Neural progenitor cell (in vitro differentiated cells): ENCODE measurements around the gene KCNC2. TPM values are rescaled to one million over a fixed set of nuclear protein-coding genes. Genes with fewer than 3 reads are reported as not detected.

ENCODE experiments used
- DNase-seq: peaks from one replicate; pipeline ENCODE4 v3.0.0-alpha.2; 2016; ENCODE audit warnings: low spot score
- H2AFZ ChIP-seq: fragments of 200-600 bp; sonication (generic); replicated peaks from 2 replicates; pipeline ENCODE4 v1.6.1; 2016; ENCODE audit warnings: antibody characterized with exemption
- H3F3A ChIP-seq: fragments of 200-600 bp; sonication (generic); 2 replicates; pipeline ENCODE4 v1.6.1; 2016; ENCODE audit warnings: antibody characterized with exemption, low read depth
- H3K27ac ChIP-seq: fragments of 200-600 bp; sonication (generic); 2 replicates; pipeline ENCODE4 v1.5.1; 2016; ENCODE audit warnings: mild to moderate bottlenecking
- H3K27me3 ChIP-seq: fragments of 200-600 bp; sonication (generic); 2 replicates; pipeline ENCODE4 v1.6.1; 2016; ENCODE audit warnings: mild to moderate bottlenecking, moderate library complexity
- H3K36me3 ChIP-seq: fragments of 200-600 bp; sonication (generic); 2 replicates; pipeline ENCODE4 v1.5.1; 2016
- H3K4me1 ChIP-seq: fragments of 200-600 bp; sonication (generic); 2 replicates; pipeline ENCODE4 v1.6.1; 2016; ENCODE audit warnings: mixed run types
- H3K4me2 ChIP-seq: fragments of 200-600 bp; sonication (generic); 2 replicates; pipeline ENCODE4 v1.6.1; 2016
- H3K4me3 ChIP-seq: fragments of 200-600 bp; sonication (generic); 2 replicates; pipeline ENCODE4 v1.5.1; 2016
- H3K79me2 ChIP-seq: fragments of 200-600 bp; sonication (generic); 2 replicates; pipeline ENCODE4 v1.6.1; 2016; ENCODE audit warnings: low read depth
- H3K9ac ChIP-seq: fragments of 200-600 bp; sonication (generic); 2 replicates; pipeline ENCODE4 v1.6.1; 2016
- H3K9me3 ChIP-seq: fragments of 200-600 bp; sonication (generic); 2 replicates; pipeline ENCODE4 v1.5.1; 2016; ENCODE audit warnings: low read depth
- H4K20me1 ChIP-seq: fragments of 200-600 bp; sonication (generic); 2 replicates; pipeline ENCODE4 v1.6.1; 2016; ENCODE audit warnings: low read depth
- H3K27ac Mint-ChIP-seq: 3 replicates; pipeline ENCODE4 v1.8.0; 2021; ENCODE audit warnings: mixed read lengths
- H3K27me3 Mint-ChIP-seq: 2 replicates; pipeline ENCODE4 v1.8.0; 2022; ENCODE audit warnings: low read depth, mild to moderate bottlenecking, inconsistent platforms, moderate library complexity, mixed read lengths; ENCODE audit not compliant: insufficient read depth
- H3K36me3 Mint-ChIP-seq: 3 replicates; pipeline ENCODE4 v1.8.0; 2021; ENCODE audit warnings: mixed read lengths
- H3K4me1 Mint-ChIP-seq: 3 replicates; pipeline ENCODE4 v1.8.0; 2021; ENCODE audit warnings: mixed read lengths
- H3K4me3 Mint-ChIP-seq: 3 replicates; pipeline ENCODE4 v1.8.0; 2021; ENCODE audit warnings: mild to moderate bottlenecking, moderate library complexity, mixed read lengths
- H3K9me3 Mint-ChIP-seq: 3 replicates; pipeline ENCODE4 v1.8.0; 2020; ENCODE audit warnings: mixed read lengths
- EZH2 ChIP-seq: fragments of 200-600 bp; sonication (generic); IDR thresholded peaks from 2 replicates; pipeline ENCODE4 v1.6.1; 2017; ENCODE audit warnings: antibody characterized with exemption, mild to moderate bottlenecking, moderate library complexity
- EZH2phosphoT487 ChIP-seq: fragments of 200-600 bp; sonication (generic); IDR thresholded peaks from 2 replicates; pipeline ENCODE4 v1.6.1; 2017; ENCODE audit warnings: antibody characterized with exemption
- total RNA-seq: library from RNA; depleted of rRNA; stranded (reverse); fragments of >200 nt; gene quantifications from 2 replicates; pipeline ENCODE4 v1.2.3, GENCODE V29; 2015; ENCODE audit warnings: low replicate concordance
- TF ChIP-seq, protein P1 (sequence below): fragments of 200-600 bp; sonication (generic); IDR thresholded peaks from 2 replicates; pipeline ENCODE4 v1.5.1; 2017; ENCODE audit warnings: antibody characterized with exemption, mild to moderate bottlenecking

KCNC2 gene
- total RNA-seq, 1 donor from 2014 or later = not detected

DNA sequence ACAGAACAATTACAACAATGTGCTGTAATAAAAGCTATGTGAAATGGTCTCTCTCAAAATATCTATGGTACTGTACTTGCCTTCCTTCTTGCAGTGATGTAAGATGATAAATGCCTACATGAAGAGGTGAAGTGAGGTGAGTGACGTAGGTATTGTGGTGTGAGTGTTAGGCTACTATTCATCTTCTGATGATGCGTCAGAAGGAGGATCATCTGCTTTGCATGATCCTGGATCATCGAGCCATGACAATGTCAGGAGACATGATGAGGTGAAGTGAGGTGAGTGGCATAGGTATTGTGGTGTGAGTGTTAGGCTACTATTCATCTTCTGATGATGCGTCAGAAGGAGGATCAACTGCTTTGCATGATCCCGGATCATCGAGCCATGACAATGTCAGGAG, 105.8 kb downstream of the KCNC2 start:
- H3F3A ChIP-seq = no peaks in the 10 kb centered on the region
- H4K20me1 ChIP-seq = no peaks in the 10 kb centered on the region
- H3K4me3 ChIP-seq = no peak overlapping the region
- DNase-seq = no peak
- H3K27me3 Mint-ChIP-seq = no peaks in the 10 kb centered on the region
- H3K27me3 ChIP-seq = no peaks in the 10 kb centered on the region
- no peaks in the 10 kb centered on the region for H3K4me1 ChIP-seq
- H3K27ac ChIP-seq = no peak overlapping the region
- no peak overlapping the region for H2AFZ ChIP-seq
- no peaks in the 10 kb centered on the region for H3K36me3 ChIP-seq
- TF ChIP-seq EZH2phosphoT487 (no peak), EZH2 (no peak)
- TF ChIP-seq, protein P1, sequence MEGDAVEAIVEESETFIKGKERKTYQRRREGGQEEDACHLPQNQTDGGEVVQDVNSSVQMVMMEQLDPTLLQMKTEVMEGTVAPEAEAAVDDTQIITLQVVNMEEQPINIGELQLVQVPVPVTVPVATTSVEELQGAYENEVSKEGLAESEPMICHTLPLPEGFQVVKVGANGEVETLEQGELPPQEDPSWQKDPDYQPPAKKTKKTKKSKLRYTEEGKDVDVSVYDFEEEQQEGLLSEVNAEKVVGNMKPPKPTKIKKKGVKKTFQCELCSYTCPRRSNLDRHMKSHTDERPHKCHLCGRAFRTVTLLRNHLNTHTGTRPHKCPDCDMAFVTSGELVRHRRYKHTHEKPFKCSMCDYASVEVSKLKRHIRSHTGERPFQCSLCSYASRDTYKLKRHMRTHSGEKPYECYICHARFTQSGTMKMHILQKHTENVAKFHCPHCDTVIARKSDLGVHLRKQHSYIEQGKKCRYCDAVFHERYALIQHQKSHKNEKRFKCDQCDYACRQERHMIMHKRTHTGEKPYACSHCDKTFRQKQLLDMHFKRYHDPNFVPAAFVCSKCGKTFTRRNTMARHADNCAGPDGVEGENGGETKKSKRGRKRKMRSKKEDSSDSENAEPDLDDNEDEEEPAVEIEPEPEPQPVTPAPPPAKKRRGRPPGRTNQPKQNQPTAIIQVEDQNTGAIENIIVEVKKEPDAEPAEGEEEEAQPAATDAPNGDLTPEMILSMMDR = no peak
- H3K9ac ChIP-seq = no peak overlapping the region
- H3K36me3 Mint-ChIP-seq = no peaks in the 10 kb centered on the region
- H3K9me3 ChIP-seq = no peaks in the 10 kb centered on the region
- H3K4me3 Mint-ChIP-seq = no peak overlapping the region
- no peak overlapping the region for H3K27ac Mint-ChIP-seq
- no peaks in the 10 kb centered on the region for H3K9me3 Mint-ChIP-seq
- H3K4me1 Mint-ChIP-seq = no peaks in the 10 kb centered on the region
- no peaks in the 10 kb centered on the region for H3K79me2 ChIP-seq
- no peak overlapping the region for H3K4me2 ChIP-seq

DNA sequence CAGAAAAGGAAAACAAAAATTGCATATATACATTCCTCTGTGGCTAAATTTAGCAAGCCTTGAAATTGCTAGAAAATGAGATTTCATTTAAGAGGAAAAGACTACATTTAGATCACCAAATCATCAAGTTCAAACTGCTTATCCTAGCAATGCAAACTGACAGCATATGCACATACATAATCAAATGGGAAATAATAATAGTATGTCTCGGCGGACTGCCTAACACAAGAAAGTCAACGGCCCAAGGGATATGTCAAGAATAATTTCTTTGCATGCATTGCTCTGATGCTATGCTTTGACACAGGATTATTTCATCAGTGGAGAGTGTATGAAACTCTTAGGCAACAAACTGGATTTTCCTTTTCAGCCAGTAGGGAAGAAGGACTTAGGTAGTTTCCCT, 107.9 kb downstream of the KCNC2 start:
- H3F3A ChIP-seq = no peaks in the 10 kb centered on the region
- H2AFZ ChIP-seq = no peak overlapping the region
- Mint-ChIP-seq H3K27ac (no peak overlapping the region), H3K4me1 (no peaks in the 10 kb centered on the region), H3K9me3 (no peaks in the 10 kb centered on the region), H3K36me3 (no peaks in the 10 kb centered on the region), H3K4me3 (no peak overlapping the region), H3K27me3 (no peaks in the 10 kb centered on the region)
- H3K4me2 ChIP-seq = no peak overlapping the region
- DNase-seq = no peak
- no peak overlapping the region for H3K27ac ChIP-seq
- no peaks in the 10 kb centered on the region for H3K27me3 ChIP-seq
- no peaks in the 10 kb centered on the region for H3K79me2 ChIP-seq
- H4K20me1 ChIP-seq = no peaks in the 10 kb centered on the region
- no peaks in the 10 kb centered on the region for H3K4me1 ChIP-seq
- TF ChIP-seq, protein P1 = no peak
- no peak for TF ChIP-seq EZH2phosphoT487
- no peak for TF ChIP-seq EZH2
- no peak overlapping the region for H3K4me3 ChIP-seq
- no peaks in the 10 kb centered on the region for H3K36me3 ChIP-seq
- H3K9ac ChIP-seq = no peak overlapping the region
- no peaks in the 10 kb centered on the region for H3K9me3 ChIP-seq

DNA sequence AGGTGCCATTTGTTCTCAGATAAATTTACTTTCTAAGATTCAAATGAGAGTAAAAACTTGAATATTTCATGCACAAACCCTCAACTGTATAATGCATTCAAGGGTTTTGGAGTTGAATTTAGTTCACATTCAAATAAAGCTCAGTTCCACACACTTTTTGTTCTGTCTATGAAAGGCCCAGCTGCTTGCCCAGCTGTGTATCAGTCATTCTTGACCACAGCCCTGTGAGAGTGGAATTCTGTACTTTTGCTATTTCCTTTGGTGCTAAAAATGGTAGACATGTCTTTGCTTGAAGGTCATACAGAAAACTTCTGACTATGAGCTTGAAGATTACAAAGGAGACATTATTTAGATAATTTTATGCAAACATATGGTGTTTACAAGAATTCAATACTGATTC, 110.4 kb downstream of the KCNC2 start:
- no peaks in the 10 kb centered on the region for H4K20me1 ChIP-seq
- no peaks in the 10 kb centered on the region for H3K36me3 ChIP-seq
- Mint-ChIP-seq H3K4me1 (no peaks in the 10 kb centered on the region), H3K9me3 (no peaks in the 10 kb centered on the region), H3K27ac (no peak overlapping the region), H3K4me3 (no peak overlapping the region), H3K27me3 (no peaks in the 10 kb centered on the region), H3K36me3 (no peaks in the 10 kb centered on the region)
- TF ChIP-seq, protein P1 = no peak
- TF ChIP-seq EZH2 (no peak), EZH2phosphoT487 (no peak)
- no peaks in the 10 kb centered on the region for H3K27me3 ChIP-seq
- H3K4me2 ChIP-seq = no peak overlapping the region
- no peaks in the 10 kb centered on the region for H3K79me2 ChIP-seq
- H3K4me1 ChIP-seq = no peaks in the 10 kb centered on the region
- no peak overlapping the region for H2AFZ ChIP-seq
- H3K9ac ChIP-seq = no peak overlapping the region
- H3K9me3 ChIP-seq = no peaks in the 10 kb centered on the region
- no peak for DNase-seq
- H3K27ac ChIP-seq = no peak overlapping the region
- no peak overlapping the region for H3K4me3 ChIP-seq
- H3F3A ChIP-seq = no peaks in the 10 kb centered on the region

DNA sequence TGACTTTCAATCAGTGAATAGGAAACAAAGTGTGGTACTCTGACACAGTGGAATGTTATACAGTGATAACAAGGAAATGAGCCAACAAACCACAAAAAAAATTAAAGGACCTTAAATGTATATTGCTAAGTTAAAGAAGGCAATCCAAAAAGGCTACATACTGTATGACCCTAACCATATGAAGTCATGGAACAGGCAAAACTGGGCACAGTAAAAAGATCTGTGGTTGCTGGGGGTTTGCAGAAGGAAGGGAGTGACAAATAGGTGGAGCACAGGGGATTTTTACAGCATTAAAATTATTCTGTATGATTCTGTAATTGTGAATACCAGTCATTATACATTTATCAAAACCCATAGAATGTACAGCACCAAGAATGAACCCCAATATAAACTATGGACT, 112.6 kb downstream of the KCNC2 start:
- Mint-ChIP-seq H3K36me3 (no peaks in the 10 kb centered on the region), H3K4me1 (no peaks in the 10 kb centered on the region), H3K4me3 (no peak overlapping the region), H3K27ac (no peak overlapping the region), H3K9me3 (no peaks in the 10 kb centered on the region), H3K27me3 (peaks cover 1% of the 10 kb centered on the region)
- TF ChIP-seq EZH2phosphoT487 (no peak), EZH2 (no peak)
- TF ChIP-seq, protein P1 = no peak
- Histone ChIP-seq H3F3A (no peaks in the 10 kb centered on the region), H3K27me3 (no peaks in the 10 kb centered on the region), H3K4me1 (no peaks in the 10 kb centered on the region), H4K20me1 (no peaks in the 10 kb centered on the region), H3K4me2 (no peak overlapping the region), H3K36me3 (no peaks in the 10 kb centered on the region), H3K9me3 (no peaks in the 10 kb centered on the region), H3K79me2 (no peaks in the 10 kb centered on the region), H3K9ac (no peak overlapping the region), H3K27ac (no peak overlapping the region), H2AFZ (no peak overlapping the region), H3K4me3 (no peak overlapping the region)
- no peak for DNase-seq
